ENCODE results near the gene HACD3. TPM values are rescaled to one million over a fixed set of nuclear protein-coding genes. Genes with fewer than 3 reads are reported as not detected.

HACD3 gene
- total and polyA plus RNA-seq, 12 donors, result 3.7 to 13.4 (median 8.2) TPM

DNA sequence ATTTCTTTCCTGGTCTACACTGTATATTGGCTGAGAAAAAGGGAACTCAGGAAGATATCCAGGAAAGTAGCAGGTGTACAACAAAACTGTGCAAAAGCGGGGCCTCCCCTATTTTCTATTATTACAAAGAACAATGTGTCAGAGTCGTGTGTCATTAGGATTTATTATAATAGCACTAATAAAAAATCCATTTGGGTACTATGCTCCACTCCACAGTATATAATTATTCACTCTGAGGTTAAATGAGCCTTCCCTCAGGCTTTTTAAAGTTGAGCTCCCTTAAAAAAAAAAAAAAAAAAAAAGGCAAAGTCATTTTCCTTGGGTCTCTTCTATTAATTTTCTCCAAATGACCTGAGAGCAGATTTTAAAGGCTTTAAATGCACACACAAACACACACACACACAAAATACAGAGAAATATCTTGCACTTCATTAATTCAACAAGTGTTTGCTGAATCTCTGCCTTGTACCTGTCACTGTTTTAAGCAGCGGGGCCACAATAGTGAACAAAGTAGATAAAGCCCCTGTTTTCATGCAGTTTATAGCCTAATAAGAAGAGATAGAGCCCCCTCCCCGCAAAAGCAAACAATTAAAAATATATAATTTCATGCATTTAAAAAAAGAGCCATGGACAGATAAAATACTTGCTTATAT lies 11.5 kb upstream of the HACD3 start:
- Histone ChIP-seq H3K27me3 (no peaks in the 10 kb centered on the region), H3K9me3 (no peaks in the 10 kb centered on the region), H3K27ac (no peak overlapping the region), H3K36me3 (peaks cover 0 to 18% (median 0%) of the 10 kb centered on the region in 9 donors), H3K4me1 (peaks cover 11 to 32% (median 26%) of the 10 kb centered on the region in 9 donors), H3K4me3 (no peak overlapping the region)
- TF ChIP-seq, protein P1, sequence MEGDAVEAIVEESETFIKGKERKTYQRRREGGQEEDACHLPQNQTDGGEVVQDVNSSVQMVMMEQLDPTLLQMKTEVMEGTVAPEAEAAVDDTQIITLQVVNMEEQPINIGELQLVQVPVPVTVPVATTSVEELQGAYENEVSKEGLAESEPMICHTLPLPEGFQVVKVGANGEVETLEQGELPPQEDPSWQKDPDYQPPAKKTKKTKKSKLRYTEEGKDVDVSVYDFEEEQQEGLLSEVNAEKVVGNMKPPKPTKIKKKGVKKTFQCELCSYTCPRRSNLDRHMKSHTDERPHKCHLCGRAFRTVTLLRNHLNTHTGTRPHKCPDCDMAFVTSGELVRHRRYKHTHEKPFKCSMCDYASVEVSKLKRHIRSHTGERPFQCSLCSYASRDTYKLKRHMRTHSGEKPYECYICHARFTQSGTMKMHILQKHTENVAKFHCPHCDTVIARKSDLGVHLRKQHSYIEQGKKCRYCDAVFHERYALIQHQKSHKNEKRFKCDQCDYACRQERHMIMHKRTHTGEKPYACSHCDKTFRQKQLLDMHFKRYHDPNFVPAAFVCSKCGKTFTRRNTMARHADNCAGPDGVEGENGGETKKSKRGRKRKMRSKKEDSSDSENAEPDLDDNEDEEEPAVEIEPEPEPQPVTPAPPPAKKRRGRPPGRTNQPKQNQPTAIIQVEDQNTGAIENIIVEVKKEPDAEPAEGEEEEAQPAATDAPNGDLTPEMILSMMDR (IDR thresholded peaks at IDR 0.05), result no peak
- intact Hi-C loops (cut with DNase I), result no loop called here
- ATAC-seq (no peak), DNase-seq (no peak)
- 89% methylated on average over 4 of the region's 4 CpGs for WGBS, 2 donors

DNA sequence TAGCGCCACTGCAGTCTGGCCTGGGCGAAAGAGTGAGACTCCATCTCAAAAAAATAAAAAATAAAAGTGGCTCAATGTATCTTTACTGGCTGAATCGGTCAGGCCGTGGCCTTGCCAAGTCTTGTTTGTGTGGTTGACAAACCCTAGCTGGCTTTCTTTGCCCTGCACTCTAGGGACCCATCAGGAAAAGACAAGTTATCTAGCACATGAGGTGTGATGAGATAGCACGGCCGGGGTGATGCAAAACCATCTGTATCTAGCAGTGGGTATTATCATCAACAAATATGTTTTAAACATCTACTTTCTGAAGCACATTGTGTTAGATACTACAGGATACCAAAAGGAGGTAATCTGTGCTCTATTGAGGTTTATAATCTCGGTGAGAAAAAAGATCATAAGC lies 8.9 kb upstream of the HACD3 start:
- Histone ChIP-seq H3K4me3 (no peak overlapping the region), H3K9me3 (no peaks in the 10 kb centered on the region), H3K4me1 (peaks cover 2 to 19% (median 5%) of the 10 kb centered on the region in 9 donors), H3K27me3 (no peaks in the 10 kb centered on the region), H3K36me3 (no peaks in the 10 kb centered on the region), H3K27ac (no peak overlapping the region)
- ATAC-seq, result no peak
- TF ChIP-seq, protein P1 (IDR thresholded peaks at IDR 0.05), result no peak
- DNase-seq, result no peak
- intact Hi-C loops (cut with DNase I), result no loop called here
- WGBS, 2 donors, result 55 to 58% methylated on average over 7 of the region's 7 CpGs

DNA sequence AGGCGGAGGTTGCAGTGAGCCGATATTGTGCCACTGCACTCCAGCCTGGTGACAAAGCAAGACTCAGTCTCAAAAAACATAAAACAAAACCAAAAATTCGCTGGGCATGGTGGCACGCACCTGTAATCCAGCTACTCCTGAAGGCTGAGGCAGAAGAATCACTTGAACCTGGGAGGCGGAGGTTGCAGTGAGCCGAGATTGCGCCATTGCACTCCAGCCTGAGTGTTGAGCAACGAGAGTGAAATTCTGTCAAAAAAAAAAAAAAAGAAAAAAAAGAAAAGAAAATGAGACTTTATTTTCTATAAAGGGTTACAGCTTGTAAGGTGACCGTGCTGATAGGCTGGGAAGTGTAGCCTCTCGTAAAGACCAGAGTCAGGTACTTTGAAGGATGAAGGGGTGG lies 6.0 kb upstream of the HACD3 start:
- TF ChIP-seq, protein P1 (IDR thresholded peaks at IDR 0.05), result no peak
- no peak overlapping the region for H3K4me3 ChIP-seq
- H3K36me3 ChIP-seq, result no peaks in the 10 kb centered on the region
- DNase-seq, result no peak
- peaks cover 0 to 13% (median 0%) of the 10 kb centered on the region in 9 donors for H3K4me1 ChIP-seq
- H3K27ac ChIP-seq, result no peak overlapping the region
- intact Hi-C loops (cut with DNase I), result no loop called here
- 81 to 87% methylated on average over 10 of the region's 10 CpGs for WGBS, 2 donors
- no peaks in the 10 kb centered on the region for H3K27me3 ChIP-seq
- no peak for ATAC-seq
- no peaks in the 10 kb centered on the region for H3K9me3 ChIP-seq

DNA sequence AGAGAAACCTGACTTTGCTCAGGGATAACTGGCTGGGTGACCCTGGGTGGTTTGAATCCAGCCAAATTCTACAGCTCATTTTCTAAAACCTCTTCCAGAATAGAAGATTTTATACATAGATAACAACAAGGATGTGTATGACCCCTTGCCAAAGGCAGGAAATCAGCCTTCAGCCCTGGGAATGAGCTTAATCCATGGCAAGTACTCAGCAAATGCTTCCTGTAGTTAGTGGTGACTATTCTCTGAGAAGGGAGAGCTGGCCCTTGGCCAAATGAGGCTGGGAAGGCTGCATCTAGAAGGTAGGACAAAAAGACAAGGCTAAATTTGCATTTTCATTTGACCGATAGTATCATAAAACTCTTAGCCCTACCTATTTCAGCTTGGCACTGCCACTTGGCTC lies 4.6 kb upstream of the HACD3 start:
- TF ChIP-seq, protein P1 (IDR thresholded peaks at IDR 0.05), result no peak
- Histone ChIP-seq H3K27me3 (no peaks in the 10 kb centered on the region), H3K4me1 (peaks cover 0 to 19% (median 6%) of the 10 kb centered on the region in 9 donors), H3K27ac (peak overlapping the region in 5 of 10 donors; percentile 8 to 55 (median 29)), H3K4me3 (no peak overlapping the region), H3K9me3 (no peaks in the 10 kb centered on the region), H3K36me3 (no peaks in the 10 kb centered on the region)
- intact Hi-C loops (cut with DNase I), result no loop called here
- ATAC-seq, result peak in 4 of 8 donors; percentile 40 to 72 (median 56)
- 55 to 76% methylated on average over 1 of the region's 1 CpG for WGBS, 2 donors
- DNase-seq, result peak; percentile 19 to 74
